Astrocyte of the spinal cord (primary cell): ENCODE results near the gene ZNF664.
A peak's percentile ranks its signal among the peaks of the same experiment; 100 is the strongest.

Experiments
- DNase-seq: peaks from one replicate; pipeline ENCODE4 v3.0.0; 2011; ENCODE audit warnings: low read depth, low spot score
- H3K4me3 ChIP-seq: 2 replicates; pipeline ENCODE4 v1.5.1; 2011; ENCODE audit warnings: low read depth, mild to moderate bottlenecking, low read length, moderate library complexity
- CTCF ChIP-seq: IDR thresholded peaks from 2 replicates; pipeline ENCODE4 v1.5.1; 2012; ENCODE audit warnings: low read depth, mild to moderate bottlenecking, low read length, inconsistent platforms
- in situ Hi-C: cut with HindIII; loops from 2 replicates; pipeline ENCODE4 v1.10.0; 2017; ENCODE audit warnings: low sequenced_read_pairs

Gene ZNF664

GRCh38 chr12:124057691-124058090, 84.7 kb downstream of the ZNF664 start:
- no peak for TF ChIP-seq CTCF
- peak; percentile 22 for DNase-seq
- in situ Hi-C loops = no loop called here
- no peak overlapping the region for H3K4me3 ChIP-seq

GRCh38 chr12:124059752-124060151, 86.7 kb downstream of the ZNF664 start:
- in situ Hi-C loops = no loop called here
- H3K4me3 ChIP-seq = no peak overlapping the region
- TF ChIP-seq CTCF = no peak
- DNase-seq = no peak
